ENCODE results near the gene ARPC1A. TPM values are rescaled to one million over a fixed set of nuclear protein-coding genes. Genes with fewer than 3 reads are reported as not detected.
"Not testable (repeated sequence)": the region's sequence is repeated elsewhere in the genome, so short reads cannot be mapped to it uniquely, and the experiment has no call there.

Gene ARPC1A
- total RNA-seq, 1 donor from 2014 or later = 110 TPM

GRCh38 chr7:99359465-99360154 is 33.9 kb downstream of the ARPC1A start:
- ATAC-seq (no peak), DNase-seq (ENCODE audit: low spot score) (peak; percentile 56)
- intact Hi-C loops (cut with DNase I) = no loop called here

- DNase-seq (ENCODE audit: low spot score) = no peak
- ATAC-seq = no peak
- intact Hi-C loops (cut with DNase I) = no loop called here
Observed at GRCh38 chr7:99362801-99363200, 37.1 kb downstream of the ARPC1A start.

DNA sequence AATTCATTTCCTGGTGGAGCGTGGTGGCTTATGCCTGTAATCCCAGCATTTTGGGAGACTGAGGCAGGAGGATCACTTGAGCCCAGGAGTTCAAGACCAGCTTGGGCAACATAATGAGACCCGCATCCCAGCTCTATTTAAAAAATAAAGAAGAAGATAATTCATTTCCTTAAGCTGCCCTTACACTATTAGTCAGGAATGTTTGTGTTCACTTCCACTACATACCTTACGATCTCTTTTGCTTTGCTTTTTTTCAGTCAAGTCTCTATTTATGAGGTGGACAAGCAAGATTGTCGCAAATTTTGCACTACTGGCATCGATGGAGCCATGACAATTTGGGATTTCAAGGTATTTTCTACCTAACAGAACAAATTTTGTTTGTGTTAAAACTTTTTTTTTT is 37.6 kb downstream of the ARPC1A start:
- DNase-seq (ENCODE audit: low spot score) (no peak), ATAC-seq (no peak)
- intact Hi-C loops (cut with DNase I) = no loop called here

DNA sequence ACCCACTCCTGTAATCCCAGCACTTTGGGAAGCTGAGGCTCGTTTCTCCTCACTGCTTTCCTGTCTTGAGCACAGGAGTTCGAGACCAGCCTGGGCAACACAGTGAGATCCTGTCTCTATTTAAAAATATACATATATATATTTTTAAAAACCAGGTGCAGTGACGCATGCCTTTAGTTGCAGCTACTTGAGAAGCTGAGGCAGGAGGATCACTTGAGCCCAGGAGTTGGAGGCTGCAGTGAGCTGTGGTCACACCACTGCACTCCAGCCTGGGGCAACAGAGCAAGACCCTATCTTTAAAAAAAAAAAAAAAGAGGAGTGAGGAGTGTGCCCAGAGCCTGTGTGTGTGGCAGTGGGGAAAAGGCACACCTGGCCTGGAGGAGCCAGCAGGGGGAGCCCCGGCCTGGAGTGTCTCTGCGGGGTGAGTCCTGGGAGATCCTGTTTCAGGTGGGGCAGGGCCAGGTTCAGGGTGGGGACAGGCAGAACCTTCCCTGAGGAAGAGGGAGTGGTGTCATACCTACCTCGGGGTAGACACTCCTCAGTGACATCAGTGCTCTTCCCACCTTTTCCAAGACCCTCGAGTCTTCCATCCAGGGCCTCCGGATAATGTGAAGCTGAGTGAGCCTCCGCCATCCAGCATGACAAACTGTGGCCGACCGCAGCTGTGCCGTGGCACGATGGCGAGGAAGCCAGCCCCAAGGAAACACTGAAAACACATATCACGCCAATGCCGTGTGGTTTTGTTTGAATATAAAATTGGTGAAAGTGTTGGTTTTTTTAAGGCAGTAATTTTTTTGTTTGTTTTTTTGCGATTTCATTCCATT is 39.8 kb downstream of the ARPC1A start:
- DNase-seq (ENCODE audit: low spot score) (no peak), ATAC-seq (peak; percentile 33)
- intact Hi-C loops (cut with DNase I) = no loop called here

- ATAC-seq = no peak
- DNase-seq (ENCODE audit: low spot score) = no peak
- intact Hi-C loops (cut with DNase I) = no loop called here
Observed at GRCh38 chr7:99366646-99367045, 40.9 kb downstream of the ARPC1A start.

GRCh38 chr7:99368750-99369389 is 43.2 kb downstream of the ARPC1A start:
- no peak for DNase-seq (ENCODE audit: low spot score)
- intact Hi-C loops (cut with DNase I) = no loop called here
- no peak for ATAC-seq

- intact Hi-C loops (cut with DNase I) = no loop called here
- no peak for DNase-seq (ENCODE audit: low spot score)
- ATAC-seq = peak; percentile 52
Observed at GRCh38 chr7:99369767-99370391, 44.2 kb downstream of the ARPC1A start.

DNA sequence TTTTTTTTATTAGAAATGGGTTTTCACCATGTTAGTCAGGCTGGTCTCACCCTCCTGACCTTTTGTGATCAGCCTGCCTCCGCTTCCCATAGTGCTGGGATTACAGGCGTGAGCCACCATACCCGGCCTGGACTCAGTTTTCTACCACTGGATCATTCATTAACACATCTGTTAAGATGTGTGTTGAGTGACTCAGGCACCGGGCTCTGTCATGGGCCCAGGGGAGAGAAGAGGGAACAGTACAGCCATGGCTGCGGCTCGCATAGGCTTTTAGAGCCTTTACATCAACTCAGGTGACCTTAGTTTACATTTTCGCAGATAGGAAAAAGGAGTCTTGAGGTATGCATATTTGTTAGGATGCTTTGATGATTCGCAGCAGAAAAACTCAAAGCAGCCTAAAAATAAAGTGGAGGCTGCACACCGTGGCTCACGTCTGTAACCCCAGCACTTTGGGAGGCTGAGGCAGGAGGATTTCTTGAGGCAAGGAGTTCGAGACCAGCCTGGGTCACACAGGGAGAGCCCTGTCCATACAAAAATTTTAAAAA is 45.8 kb downstream of the ARPC1A start:
- intact Hi-C loops (cut with DNase I) = no loop called here

GRCh38 chr7:99372275-99373090 is 46.8 kb downstream of the ARPC1A start:
- no peak for DNase-seq (ENCODE audit: low spot score)
- ATAC-seq = peak; percentile 8
- intact Hi-C loops (cut with DNase I) = no loop called here

More for the DNA sequence above, 45.8 kb downstream of the ARPC1A start:
- no peak for ATAC-seq
- no peak for DNase-seq (ENCODE audit: low spot score)

- ATAC-seq (no peak), DNase-seq (ENCODE audit: low spot score) (no peak)
- intact Hi-C loops (cut with DNase I) = no loop called here
Observed at GRCh38 chr7:99373091-99374066, 47.7 kb downstream of the ARPC1A start.

DNA sequence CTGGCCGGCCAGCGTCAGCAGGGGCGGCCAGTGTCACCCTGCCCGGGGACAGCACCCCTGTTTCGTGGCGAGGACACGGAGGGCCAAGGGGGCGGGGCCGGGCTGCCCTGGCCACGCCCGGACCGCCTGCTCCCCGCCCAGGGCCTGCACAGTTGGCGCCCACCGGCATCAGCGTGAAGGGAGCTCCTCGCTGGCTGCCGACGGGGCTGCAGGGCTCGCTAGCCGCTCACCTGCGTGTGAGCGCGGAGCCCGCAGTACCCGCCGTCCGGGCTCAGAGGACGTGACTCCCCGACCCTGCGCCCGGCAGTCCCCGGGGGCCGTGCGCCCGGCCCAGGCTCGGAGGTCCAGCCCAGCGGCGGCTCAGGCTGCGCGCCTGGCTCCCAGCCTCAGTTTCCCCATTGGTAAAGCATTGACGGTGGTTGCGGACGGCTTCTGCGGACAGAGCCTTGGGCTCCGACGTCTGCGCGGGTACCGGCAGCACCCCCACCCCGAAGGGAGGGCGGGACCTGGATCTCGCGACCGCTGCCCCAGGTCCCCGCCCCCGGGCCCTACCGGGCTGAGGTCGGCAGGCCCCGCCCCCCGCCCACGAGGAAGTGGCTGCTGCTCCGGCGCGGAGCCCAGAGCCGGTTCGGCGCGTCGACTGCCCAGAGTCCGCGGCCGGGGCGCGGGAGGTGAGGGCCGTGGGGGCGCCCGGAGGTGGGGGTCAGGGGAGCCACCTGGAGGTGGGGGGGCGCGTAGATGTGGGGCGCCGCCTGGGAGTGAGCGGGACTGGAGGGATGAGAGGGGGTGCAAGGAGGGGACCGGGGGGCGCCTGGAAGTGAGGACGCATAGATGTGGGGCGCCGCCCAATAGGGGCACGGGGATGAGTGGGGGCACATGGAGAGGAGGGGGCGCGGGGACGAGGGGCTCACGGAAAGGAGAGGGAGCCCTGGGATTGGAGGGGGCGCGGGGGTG is 48.7 kb downstream of the ARPC1A start, which contains the start of gene ARPC1B:
TSS of gene ARPC1B (plus strand) at position 620 of the 954 bp plus-strand sequence. CDS start 10,985 bp downstream, outside the sequence.
- intact Hi-C loops (cut with DNase I) = loop anchor here (5.0 kb wide), 1 partner anchor 1298 kb away; the partner anchor contains the start of gene GNB2
- ATAC-seq (peak; percentile 66), DNase-seq (ENCODE audit: low spot score) (peak; percentile 89)

DNA sequence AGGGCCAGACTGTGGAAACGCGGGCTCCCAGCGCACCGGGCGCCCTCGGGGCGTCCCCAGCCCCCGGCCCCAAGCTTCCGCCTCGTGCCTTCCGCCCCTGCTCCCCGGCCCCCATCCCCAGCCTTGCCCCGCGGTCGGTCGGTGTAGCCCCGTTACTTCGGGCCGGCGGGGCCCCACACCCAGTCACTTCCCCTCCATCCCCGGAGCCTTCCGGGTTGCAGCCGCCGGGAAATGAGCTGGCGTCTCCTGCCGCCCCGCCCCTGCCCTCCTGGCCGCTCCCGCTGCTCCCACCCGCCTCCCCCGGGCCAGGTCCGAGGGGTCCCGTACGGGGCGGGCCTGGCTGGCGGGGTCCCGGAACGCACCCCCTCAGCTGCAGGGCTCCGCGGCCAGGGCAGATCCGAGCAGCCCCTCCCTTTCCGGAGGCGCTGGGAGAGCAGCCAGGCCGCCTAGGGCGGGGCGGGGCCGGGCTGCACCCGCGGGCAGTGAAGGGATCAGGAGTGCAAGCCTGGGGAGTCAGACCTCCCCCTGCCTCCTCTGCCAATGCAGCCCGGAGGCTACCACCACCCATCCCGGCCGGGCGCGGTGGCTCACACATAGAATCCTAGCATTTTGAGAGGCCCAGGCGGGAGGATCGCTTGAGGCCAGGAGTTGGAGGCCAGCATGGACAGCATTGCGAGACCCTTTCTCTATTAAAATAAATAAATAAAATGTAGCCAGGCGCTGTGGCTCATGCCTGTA is 49.5 kb downstream of the ARPC1A start:
- DNase-seq (ENCODE audit: low spot score) (peak; percentile 89), ATAC-seq (peak; percentile 73)
- intact Hi-C loops (cut with DNase I) = loop anchor here (5.0 kb wide), 1 partner anchor 1297 kb away; the partner anchor contains the start of gene GNB2

- intact Hi-C loops (cut with DNase I) = loop anchor here (5.0 kb wide), 1 partner anchor 1293 kb away; the partner anchor contains the start of gene GNB2
- DNase-seq (ENCODE audit: low spot score) (peak; percentile 79), ATAC-seq (peak; percentile 93)
Observed at GRCh38 chr7:99379043-99379577, 53.4 kb downstream of the ARPC1A start.

DNA sequence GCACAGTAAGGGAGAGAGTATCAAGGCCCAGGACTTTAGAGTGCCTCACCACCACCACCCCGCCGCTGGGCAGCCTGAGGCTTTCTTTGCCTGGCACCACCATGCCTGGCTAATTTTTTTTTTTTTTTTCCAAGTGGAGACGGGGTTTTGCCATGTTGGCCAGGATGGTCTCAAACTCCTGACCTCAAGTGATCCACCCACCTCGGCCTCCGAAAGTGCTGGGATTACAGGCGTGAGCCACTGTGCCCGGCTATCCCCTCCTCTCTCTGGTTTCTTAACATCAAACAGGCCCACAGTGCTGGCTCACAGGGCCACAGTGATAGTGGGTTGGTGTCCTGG is 54.0 kb downstream of the ARPC1A start:
- ATAC-seq; DNase-seq (ENCODE audit: low spot score): not testable (repeated sequence)
- intact Hi-C loops (cut with DNase I) = loop anchor here (5.0 kb wide), 1 partner anchor 1293 kb away; the partner anchor contains the start of gene GNB2
